ENCODE measurements around the gene CNGB1. TPM values are rescaled to one million over a fixed set of nuclear protein-coding genes. Genes with fewer than 3 reads are reported as not detected.
A peak's percentile ranks its signal among the peaks of the same experiment; 100 is the strongest.

The CNGB1 gene
- total RNA-seq, 1 experiment from 2014 or later: not detected

DNA sequence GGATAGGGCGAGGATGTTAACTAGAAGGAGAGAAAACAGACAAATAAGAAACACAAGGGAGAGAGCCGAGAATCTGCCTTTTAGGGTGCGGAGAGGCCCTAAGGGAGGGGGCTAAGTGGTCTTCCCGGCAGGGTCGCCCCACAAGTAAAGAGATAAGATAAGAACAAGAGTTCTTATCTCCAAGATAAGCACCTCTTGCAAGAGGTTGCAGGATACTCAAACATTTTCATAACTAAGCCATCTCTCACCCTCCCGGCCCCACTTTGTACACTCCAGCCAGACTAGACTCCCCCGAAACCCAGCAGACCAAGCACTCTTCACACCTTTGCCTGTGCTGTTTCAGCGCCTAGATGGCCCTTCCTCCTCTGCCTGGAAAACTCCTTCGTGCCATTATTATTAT, 15.3 kb upstream of the CNGB1 start:
- Histone ChIP-seq H3K9me3 (ENCODE audit: low read depth, low read length, poor library complexity, severe bottlenecking) (no peaks in the 10 kb centered on the region), H3K27ac (ENCODE audit: low read depth, low read length, poor library complexity, severe bottlenecking) (no peak overlapping the region), H3K27me3 (replicated peaks; ENCODE audit: insufficient read depth, low read depth, low read length, poor library complexity) (no peaks in the 10 kb centered on the region), H3K4me3 (ENCODE audit: low read depth, low read length, poor library complexity, severe bottlenecking) (no peak overlapping the region), H3K36me3 (ENCODE audit: insufficient read depth, low read length, poor library complexity, severe bottlenecking) (no peaks in the 10 kb centered on the region), H3K4me1 (ENCODE audit: insufficient read depth, low read length, poor library complexity, severe bottlenecking) (peaks cover 3% of the 10 kb centered on the region)
- no TSS peak for BruUV-seq (replicated peaks)
- DNase-seq (ENCODE audit: low spot score): no peak
- TF ChIP-seq, protein P1, sequence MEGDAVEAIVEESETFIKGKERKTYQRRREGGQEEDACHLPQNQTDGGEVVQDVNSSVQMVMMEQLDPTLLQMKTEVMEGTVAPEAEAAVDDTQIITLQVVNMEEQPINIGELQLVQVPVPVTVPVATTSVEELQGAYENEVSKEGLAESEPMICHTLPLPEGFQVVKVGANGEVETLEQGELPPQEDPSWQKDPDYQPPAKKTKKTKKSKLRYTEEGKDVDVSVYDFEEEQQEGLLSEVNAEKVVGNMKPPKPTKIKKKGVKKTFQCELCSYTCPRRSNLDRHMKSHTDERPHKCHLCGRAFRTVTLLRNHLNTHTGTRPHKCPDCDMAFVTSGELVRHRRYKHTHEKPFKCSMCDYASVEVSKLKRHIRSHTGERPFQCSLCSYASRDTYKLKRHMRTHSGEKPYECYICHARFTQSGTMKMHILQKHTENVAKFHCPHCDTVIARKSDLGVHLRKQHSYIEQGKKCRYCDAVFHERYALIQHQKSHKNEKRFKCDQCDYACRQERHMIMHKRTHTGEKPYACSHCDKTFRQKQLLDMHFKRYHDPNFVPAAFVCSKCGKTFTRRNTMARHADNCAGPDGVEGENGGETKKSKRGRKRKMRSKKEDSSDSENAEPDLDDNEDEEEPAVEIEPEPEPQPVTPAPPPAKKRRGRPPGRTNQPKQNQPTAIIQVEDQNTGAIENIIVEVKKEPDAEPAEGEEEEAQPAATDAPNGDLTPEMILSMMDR (conservative IDR thresholded peaks at IDR 0.05; ENCODE audit: low read depth, low read length): no peak
- no peak for TF ChIP-seq EZH2 (IDR thresholded peaks at IDR 0.05; ENCODE audit: borderline replicate concordance, low read depth, low read length, poor library complexity, severe bottlenecking)
- ChIA-PET POLR2A (ENCODE audit: low non-redundant PET) (no interaction called here), CTCF (no interaction called here)
- intact Hi-C loops (cut with micrococcal nuclease; ENCODE audit: unreplicated experiment): no loop called here

DNA sequence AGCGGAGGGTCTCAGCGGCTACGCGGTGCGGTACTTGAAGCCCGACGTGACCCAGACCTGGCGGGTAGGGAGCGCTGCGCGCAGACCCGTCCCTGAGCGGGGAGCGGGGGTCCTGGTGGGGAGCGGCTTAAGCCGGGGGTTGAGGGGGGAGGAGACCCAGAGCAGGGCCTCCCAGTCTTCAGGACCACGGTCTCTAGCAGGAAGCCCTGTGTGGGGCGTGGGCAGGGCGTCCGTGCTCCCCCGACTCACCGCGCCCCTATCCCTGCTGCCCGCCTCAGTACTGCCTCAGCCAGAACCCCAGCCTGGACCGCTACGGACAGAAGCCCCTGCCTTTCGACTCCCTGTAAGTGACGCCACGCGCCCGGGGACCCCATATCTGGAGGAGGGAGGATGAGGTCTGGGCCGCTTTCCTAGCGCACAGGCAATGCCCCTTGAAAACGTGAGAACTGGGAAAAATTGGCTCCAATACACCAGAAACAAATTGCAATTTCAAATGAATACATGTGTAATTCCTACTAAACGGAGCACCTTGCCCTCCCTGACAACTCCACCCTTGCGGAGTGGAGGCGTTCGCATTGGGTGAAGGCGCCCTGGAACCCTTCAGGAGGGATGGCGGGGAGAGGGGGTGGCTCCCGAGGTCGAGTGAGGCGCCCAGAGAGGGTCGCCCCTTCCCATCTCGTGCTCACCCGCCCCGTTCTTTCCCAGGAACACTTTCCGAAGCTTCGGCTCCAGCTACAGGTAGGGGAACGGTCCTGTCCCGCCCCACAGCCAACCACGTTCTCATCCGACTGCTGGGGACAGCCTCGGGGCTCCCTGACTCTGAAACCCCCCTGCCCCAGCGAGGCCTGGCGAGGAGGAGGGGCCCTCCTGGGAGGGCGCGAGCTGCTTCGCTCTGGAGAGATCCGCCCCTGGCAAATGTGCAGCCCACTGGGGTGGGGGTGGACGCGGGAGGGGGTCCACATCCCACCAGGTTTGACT, 14.6 kb upstream of the CNGB1 start:
- no peak for DNase-seq (ENCODE audit: low spot score)
- TSS peak; percentile 34 for BruUV-seq (replicated peaks)
- no peaks in the 10 kb centered on the region for H3K27me3 ChIP-seq (replicated peaks; ENCODE audit: insufficient read depth, low read depth, low read length, poor library complexity)
- no peaks in the 10 kb centered on the region for H3K36me3 ChIP-seq (ENCODE audit: insufficient read depth, low read length, poor library complexity, severe bottlenecking)
- H3K4me3 ChIP-seq (ENCODE audit: low read depth, low read length, poor library complexity, severe bottlenecking): peak overlapping the region; percentile 64
- POLR2A ChIA-PET (ENCODE audit: low non-redundant PET): no interaction called here
- CTCF ChIA-PET: no interaction called here
- intact Hi-C loops (cut with micrococcal nuclease; ENCODE audit: unreplicated experiment): no loop called here
- TF ChIP-seq EZH2 (IDR thresholded peaks at IDR 0.05; ENCODE audit: borderline replicate concordance, low read depth, low read length, poor library complexity, severe bottlenecking): no peak
- TF ChIP-seq, protein P1 (conservative IDR thresholded peaks at IDR 0.05; ENCODE audit: low read depth, low read length): no peak
- no peak overlapping the region for H3K27ac ChIP-seq (ENCODE audit: low read depth, low read length, poor library complexity, severe bottlenecking)
- no peaks in the 10 kb centered on the region for H3K9me3 ChIP-seq (ENCODE audit: low read depth, low read length, poor library complexity, severe bottlenecking)
- H3K4me1 ChIP-seq (ENCODE audit: insufficient read depth, low read length, poor library complexity, severe bottlenecking): peaks cover 3% of the 10 kb centered on the region

DNA sequence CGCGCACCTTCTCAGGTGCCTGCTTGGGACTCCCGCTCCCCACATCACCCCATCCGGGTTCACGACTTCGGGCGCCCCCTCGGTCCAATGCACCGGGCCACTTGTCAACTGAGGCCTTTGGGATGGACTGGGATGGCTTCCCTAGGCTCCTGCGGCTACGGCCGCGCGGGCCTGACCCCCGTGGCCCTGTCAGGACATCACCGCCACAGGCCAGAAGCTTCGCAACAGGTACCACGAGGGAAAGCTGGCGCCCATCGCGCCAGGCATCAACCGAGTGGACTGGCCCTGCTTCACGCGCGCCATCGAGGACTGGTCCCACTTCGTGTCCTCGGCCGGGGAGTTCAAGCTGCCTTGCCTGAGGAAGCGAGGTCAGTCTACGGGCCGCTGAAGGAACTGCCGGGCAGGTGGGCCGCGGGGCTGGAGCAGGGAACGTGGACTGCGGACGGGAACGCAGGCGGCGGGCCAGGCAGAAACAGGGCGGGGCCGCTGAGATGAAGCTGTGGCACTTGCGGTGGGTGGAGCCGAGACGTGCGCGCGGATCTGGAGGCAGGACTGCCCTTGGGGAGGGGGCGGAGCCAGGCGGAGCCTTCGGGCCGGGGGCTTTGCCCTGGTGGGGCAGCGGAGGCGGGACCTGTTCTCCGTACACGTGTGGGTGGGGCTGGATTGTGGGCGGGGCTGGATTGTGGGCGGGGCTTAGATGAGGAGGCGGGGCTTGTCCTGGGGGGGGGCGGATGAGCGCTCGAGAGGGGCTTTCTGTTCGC, 13.7 kb upstream of the CNGB1 start:
- TF ChIP-seq, protein P1 (conservative IDR thresholded peaks at IDR 0.05; ENCODE audit: low read depth, low read length): no peak
- TF ChIP-seq EZH2 (IDR thresholded peaks at IDR 0.05; ENCODE audit: borderline replicate concordance, low read depth, low read length, poor library complexity, severe bottlenecking): no peak
- intact Hi-C loops (cut with micrococcal nuclease; ENCODE audit: unreplicated experiment): no loop called here
- H3K9me3 ChIP-seq (ENCODE audit: low read depth, low read length, poor library complexity, severe bottlenecking): no peaks in the 10 kb centered on the region
- DNase-seq (ENCODE audit: low spot score): peak; percentile 97
- ChIA-PET POLR2A (ENCODE audit: low non-redundant PET) (no interaction called here), CTCF (no interaction called here)
- no peaks in the 10 kb centered on the region for H3K27me3 ChIP-seq (replicated peaks; ENCODE audit: insufficient read depth, low read depth, low read length, poor library complexity)
- H3K4me1 ChIP-seq (ENCODE audit: insufficient read depth, low read length, poor library complexity, severe bottlenecking): peaks cover 3% of the 10 kb centered on the region
- peak overlapping the region; percentile 64 for H3K4me3 ChIP-seq (ENCODE audit: low read depth, low read length, poor library complexity, severe bottlenecking)
- no TSS peak for BruUV-seq (replicated peaks)
- no peaks in the 10 kb centered on the region for H3K36me3 ChIP-seq (ENCODE audit: insufficient read depth, low read length, poor library complexity, severe bottlenecking)
- H3K27ac ChIP-seq (ENCODE audit: low read depth, low read length, poor library complexity, severe bottlenecking): no peak overlapping the region

Measured in A673 (cell line).